HG02588 (cell line): Measurements from ENCODE around the gene PCYT1A.
"Not testable (repeated sequence)": the region's sequence is repeated elsewhere in the genome, so short reads cannot be mapped to it uniquely, and the experiment has no call there.

Experiments used
- ATAC-seq: cut with Tn5 transposase; IDR thresholded peaks from one replicate; pipeline ENCODE4 v1.9.1; 2021; ENCODE audit warnings: mild to moderate bottlenecking, moderate library complexity; ENCODE audit not compliant: unreplicated experiment

PCYT1A gene

DNA sequence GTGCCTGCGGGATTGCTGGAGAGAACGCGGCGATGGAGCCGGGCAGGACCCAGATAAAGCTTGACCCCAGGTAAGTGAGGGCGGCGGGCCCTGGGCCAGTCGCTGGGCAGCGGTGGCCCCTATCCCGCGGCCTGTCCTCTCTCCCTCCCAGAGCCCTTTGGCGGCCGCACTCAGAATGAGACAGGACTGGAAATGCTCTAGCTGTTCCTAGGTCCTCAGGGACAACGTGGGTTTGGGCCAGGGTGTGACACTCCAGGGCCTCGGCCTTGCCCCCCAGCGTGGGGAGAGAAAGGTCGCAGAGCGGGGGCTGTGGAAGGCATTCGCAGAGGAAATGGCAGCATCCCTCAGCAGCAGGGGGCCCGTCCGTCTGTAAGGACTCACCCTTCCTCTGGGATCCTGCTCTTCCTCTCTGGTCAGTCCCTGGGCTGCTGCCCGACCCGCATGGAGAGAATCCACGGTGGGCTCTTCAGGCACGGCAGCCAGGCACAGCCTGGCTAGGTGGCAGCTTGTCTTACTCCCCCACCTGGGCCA is 70.8 kb downstream of the PCYT1A start:
- no peak for ATAC-seq

DNA sequence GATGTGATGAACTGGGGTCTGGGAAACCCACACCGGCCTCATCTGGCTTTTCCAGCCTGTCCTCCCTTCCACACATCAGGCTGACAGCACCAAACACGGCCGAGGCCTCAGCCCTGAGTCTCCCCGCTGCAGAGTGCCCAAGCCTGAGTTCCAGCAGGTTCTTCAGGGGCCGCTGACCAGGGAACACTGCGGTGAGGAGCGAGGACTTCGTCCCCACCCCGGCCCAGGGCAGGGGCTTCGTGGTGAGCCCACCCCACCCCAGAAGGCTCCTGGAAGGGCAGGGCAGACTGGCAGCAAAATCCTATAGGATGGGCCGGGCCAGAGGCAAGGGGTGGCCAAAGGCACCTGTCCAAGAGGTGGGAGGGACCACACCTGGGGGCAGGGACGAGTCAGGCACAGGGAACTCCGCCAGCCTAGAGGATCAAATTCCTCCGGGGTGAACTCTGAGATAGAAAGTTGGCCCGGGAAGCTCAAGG is 71.4 kb downstream of the PCYT1A start, which contains the start of gene SLC51A:
SLC51A (plus strand) TSS at position 446 of the 476 bp plus-strand sequence. CDS start 179 bp downstream, outside the sequence.
- no peak for ATAC-seq

DNA sequence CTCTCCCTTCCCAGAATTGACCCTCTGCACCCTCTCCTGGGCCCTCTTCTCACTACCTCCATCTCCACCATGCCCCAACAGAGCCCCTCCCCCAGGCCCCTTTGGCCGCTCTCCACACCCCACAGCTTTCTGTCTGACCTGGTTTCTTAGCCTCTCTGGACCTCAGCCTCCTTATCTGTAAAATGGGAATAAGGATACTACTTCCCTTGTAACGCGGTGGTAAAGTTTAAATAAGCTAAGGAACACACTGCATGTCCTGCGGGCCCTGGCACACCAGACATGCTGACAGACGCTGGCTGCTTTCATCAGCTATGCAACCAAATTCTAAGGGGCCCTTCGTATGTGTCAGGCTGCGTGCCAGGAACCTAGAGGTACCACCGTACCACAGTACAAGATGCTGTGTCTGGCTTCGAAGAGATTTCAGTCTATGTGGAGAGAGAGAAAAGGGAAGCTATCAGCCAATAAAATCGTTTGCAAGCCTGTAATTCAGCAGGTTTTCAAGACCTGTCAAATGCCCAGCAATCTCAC is 72.0 kb downstream of the PCYT1A start:
- ATAC-seq = no peak

- no peak for ATAC-seq
Measured at GRCh38 chr3:196214783-196215441, 72.6 kb downstream of the PCYT1A start.

DNA sequence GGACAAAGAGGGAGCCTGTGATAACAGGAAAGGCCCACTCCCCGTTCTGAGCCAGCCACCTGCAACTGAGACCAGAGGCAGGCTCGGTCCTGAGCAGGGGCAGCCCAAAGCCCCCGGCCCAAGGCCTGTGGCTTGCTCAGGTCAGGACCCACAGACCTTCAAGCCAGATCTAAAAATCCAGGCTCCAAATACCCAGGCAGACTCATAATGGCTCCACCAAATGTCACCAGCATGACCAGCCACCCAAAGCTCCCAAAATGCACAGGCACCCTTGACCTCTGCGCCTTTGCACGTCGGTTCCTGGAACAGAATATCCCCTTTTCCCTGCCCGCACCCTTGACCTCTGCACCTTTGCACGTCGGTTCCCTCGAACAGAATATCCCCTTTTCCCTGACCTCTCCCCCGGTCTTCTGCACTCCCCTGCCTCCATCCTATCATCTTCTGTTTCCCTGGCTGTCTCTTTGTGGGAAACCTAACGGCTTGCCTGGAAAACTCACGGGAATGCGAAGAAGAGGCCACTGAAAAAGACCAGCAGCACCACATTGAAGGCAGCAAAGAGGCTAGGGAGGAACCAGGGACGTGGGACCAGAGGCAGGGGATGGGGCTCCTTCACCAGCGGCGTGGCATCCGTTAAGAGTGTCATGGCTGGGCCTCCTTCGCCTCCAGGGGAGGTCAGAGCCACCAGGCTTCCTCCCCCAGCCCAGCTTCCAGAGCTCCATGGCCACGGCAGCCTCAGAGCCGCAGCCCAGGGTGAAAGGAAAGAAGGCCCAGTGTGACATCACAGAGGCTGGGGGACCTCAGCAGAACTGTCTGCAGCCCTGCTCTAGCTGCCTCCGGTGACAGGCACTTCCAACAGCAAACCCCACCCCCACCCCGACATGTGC is 76.6 kb downstream of the PCYT1A start, which contains the start of gene ZDHHC19:
ZDHHC19 (minus strand) TSS at position 728 of the 884 bp plus-strand sequence; CDS start at position 643, 85 bp downstream.
- ATAC-seq = no peak

- ATAC-seq = not testable (repeated sequence)
Measured at GRCh38 chr3:196209944-196210672, 77.4 kb downstream of the PCYT1A start.

DNA sequence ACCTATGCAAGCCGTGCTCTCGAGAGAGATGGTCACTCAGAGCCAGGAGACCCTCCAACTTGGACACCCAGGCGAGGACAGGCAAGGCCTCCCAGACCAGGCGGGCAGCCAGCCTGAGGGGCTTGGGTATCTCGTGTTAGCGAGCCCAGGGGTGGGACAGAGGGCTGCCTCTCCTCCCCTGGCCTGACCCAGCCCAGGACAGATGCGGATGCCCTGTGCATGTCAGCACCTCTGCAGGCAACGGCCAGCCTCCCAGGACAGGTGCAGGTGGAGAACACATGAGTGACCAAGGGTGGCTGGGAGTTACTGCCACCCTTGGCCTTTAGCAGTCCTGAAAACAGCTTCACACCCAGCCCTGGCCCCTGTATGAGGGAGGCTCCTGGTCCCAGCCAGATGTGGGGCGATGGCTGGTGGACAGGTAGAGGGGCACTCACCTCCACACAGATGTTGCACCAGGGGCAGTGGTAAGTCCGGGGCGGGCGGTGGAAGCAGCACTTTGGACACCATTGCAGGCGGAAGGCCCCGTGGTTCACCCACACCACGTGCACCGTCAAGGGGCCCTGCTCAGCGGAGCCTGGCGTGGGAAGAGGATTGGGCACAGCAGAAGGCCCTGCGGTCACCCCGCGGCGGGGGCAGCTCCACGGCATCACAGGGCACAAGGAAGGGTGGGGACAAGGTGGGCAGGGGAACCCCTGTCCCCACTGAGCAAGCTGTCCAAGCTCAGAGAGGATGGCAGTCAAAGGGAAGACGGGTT is 78.4 kb downstream of the PCYT1A start:
- ATAC-seq = no peak

- no peak for ATAC-seq
Measured at GRCh38 chr3:196207833-196208607, 79.5 kb downstream of the PCYT1A start.

DNA sequence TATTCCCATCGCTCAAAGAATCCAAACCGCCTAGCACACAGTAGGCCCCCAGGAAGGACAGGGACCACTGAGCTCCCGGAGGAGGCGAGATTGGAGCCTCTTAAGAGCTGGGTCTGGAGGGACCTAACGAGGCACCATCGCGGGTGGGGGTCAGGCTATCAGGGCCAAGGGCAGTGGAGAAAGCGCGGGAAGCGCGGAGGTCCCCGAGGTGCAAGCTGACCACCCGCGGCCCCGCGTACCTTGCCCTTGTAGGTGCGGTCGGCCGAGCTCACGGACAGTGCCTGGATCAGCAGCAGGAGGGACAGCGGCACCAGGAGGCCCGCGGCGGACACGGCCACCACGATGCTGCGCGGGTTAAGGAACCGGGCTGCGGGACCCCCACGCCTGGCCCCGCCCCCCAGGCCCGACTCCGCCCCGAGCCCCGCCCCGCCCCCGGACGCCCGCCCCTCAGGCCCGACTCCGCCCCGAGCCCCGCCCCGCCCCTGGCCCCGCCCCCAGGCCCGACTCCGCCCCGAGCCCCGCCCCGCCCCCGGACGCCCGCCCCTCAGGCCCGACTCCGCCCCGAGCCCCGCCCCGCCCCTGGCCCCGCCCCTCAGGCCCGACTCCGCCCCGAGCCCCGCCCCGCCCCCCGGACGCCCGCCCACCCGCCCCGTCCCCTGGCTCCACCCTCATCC is 80.2 kb downstream of the PCYT1A start:
- no peak for ATAC-seq

DNA sequence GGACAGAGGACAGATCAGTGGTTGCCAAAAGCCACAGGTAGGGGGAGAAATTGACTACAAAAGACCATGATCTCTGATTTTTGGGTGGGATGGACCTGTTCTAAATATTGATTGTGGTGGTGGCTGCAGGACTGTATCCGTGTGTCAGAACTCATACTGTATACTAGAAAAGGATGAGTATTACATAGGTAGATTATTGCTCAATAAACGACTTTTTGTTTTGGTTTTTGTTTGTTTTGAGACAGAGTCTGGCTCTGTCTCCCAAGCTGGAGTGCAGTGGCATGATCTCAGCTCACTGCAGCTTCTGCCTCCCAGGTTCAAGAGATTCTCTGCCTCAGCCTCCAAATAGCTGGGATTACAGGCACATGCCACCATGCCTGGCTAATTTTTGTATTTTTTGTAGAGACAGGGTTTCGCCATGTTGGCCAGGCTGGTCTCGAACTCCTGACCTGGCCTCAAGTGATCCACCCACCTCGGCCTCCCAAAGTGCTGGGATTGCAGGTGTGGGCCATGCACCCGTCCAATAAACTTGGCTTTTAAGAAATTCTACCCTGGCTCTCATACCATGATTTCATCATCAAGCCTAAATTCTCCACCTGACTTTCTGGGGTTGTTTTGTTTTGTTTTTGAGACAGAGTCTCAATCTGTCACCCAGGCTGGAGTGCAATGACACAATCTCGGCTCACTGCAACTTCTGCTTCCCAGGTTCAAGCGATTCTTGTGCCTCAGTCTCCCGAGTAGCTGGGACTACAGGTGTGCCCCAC is 81.9 kb downstream of the PCYT1A start:
- not testable (repeated sequence) for ATAC-seq

- ATAC-seq = no peak
Measured at GRCh38 chr3:196203846-196204245, 83.7 kb downstream of the PCYT1A start.

- ATAC-seq = peak; percentile 52
Measured at GRCh38 chr3:196202516-196202970, 85.0 kb downstream of the PCYT1A start.

- ATAC-seq = no peak
Measured at GRCh38 chr3:196198771-196199753, 88.5 kb downstream of the PCYT1A start.

- ATAC-seq = no peak
Measured at GRCh38 chr3:196198081-196198675, 89.3 kb downstream of the PCYT1A start.

DNA sequence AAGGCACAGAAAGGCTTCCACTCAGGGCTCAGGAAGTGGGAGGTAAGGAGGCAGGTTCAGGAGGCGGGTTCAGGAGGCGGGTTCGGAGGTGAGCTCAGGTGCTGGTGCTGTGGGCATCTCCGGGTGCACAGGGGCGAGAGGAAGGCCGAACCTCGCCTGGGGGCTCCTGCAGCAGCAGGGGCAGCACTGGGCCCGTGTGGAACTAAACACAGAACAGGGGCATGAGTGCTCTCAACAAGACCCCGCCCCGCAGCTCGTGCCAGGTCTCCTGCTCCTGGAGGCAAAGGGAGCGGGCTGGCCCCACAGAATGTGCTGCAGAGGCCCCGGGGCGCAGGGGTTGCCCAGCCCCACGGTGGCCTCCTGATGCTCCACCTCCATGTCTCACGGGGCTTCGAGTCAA is 90.0 kb downstream of the PCYT1A start:
- ATAC-seq = no peak

DNA sequence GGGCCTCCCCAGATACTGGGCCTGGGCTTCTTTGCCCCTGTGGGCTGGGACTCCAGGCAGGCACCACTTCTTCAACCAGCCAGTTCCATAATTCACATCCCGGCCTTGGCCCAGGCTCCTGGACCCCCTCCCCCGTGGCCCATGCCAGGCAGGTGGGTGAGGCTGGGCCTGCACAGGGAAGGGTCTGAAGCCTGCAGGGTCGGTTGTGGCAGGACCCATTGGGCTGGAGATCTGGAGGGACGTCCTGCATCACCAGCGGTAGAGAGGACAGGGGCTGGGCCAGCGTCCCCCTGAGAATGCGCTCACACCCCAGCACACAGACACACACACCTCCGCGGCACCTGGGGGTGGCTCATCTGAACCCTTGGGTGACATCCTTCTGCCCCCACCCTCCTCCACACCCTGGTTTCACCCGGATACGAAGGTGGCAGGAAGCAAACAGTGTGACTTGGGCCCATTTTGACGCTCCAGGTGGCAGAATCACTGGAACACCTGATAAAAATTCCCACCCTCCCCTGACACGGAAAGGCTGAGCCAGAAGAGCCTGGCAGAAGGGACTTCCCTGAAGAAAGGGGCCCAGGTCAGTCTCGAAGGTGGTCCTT is 91.8 kb downstream of the PCYT1A start:
- no peak for ATAC-seq
